IMR-90 (cell line): ENCODE data around the gene ENOX1. TPM values are rescaled to one million over a fixed set of nuclear protein-coding genes. Genes with fewer than 3 reads are reported as not detected.

Experiments
- ATAC-seq: fragments of 200-7000 bp; cut with Tn5 transposase; 2 replicates; pipeline ENCODE4 v1.9.1; 2020; ENCODE audit warnings: low read depth, mild to moderate bottlenecking, moderate library complexity
- BruUV-seq: library from RNA; stranded (reverse); fragments of 400-500 nt; replicated peaks from 2 replicates; lab custom pipeline; 2021; lab: Mats Ljungman, UMichigan
- CTCF ChIA-PET: fragments of 300-600 bp; formaldehyde crosslinking; extraction: SDS; loops from one replicate; lab custom pipeline; 2021; ENCODE audit warnings: antibody characterized with exemption; lab: Yijun Ruan, JAX
- POLR2A ChIA-PET: fragments of 300-600 bp; sonication (Branson Sonifier 250); formaldehyde crosslinking; loops from one replicate; lab custom pipeline; 2022; ENCODE audit warnings: antibody characterized with exemption; ENCODE audit not compliant: unreplicated experiment; lab: Charles Lee
- DNase-seq: peaks from one replicate; pipeline ENCODE4 v3.0.0; 2013
- H2AFZ ChIP-seq: replicated peaks from 2 replicates; pipeline ENCODE3; 2013; ENCODE audit warnings: low read length, mild to moderate bottlenecking; ENCODE audit not compliant: poor library complexity
- H2AK5ac ChIP-seq: 2 replicates; pipeline ENCODE4 v1.6.1; 2013; ENCODE audit warnings: low read depth, low read length, inconsistent platforms
- H2AK9ac ChIP-seq: replicated peaks from 2 replicates; pipeline ENCODE3; 2013; ENCODE audit warnings: mild to moderate bottlenecking, low read depth, low read length, moderate library complexity; ENCODE audit not compliant: poor library complexity
- H2BK120ac ChIP-seq: 2 replicates; pipeline ENCODE4 v1.6.1; 2013; ENCODE audit warnings: low read depth, low read length, inconsistent platforms
- H2BK15ac ChIP-seq: 3 replicates; pipeline ENCODE4 v1.6.1; 2013; ENCODE audit warnings: low read depth, low read length, inconsistent platforms
- H2BK20ac ChIP-seq: 2 replicates; pipeline ENCODE4 v1.6.1; 2013; ENCODE audit warnings: low read depth, mild to moderate bottlenecking, inconsistent platforms, low read length, moderate library complexity
- H2BK5ac ChIP-seq: 2 replicates; pipeline ENCODE4 v1.6.1; 2013; ENCODE audit warnings: mild to moderate bottlenecking, low read depth, low read length, inconsistent platforms; ENCODE audit not compliant: poor library complexity, severe bottlenecking
- H3K14ac ChIP-seq: replicated peaks from 2 replicates; pipeline ENCODE4 v1.6.1; 2013; ENCODE audit warnings: low read depth, low read length, inconsistent platforms
- H3K18ac ChIP-seq: 2 replicates; pipeline ENCODE4 v1.6.1; 2013; ENCODE audit warnings: low read depth, low read length, control low read depth
- H3K23ac ChIP-seq: 2 replicates; pipeline ENCODE4 v1.6.1; 2013; ENCODE audit warnings: low read depth, low read length, inconsistent platforms
- H3K27ac ChIP-seq: 2 replicates; pipeline ENCODE4 v1.5.1; 2013; ENCODE audit warnings: mild to moderate bottlenecking, control low read depth, low read length; ENCODE audit not compliant: insufficient read depth
- H3K27me3 ChIP-seq: 2 replicates; pipeline ENCODE4 v1.6.1; 2013; ENCODE audit warnings: low read length; ENCODE audit not compliant: control insufficient read depth, insufficient read depth
- H3K36me3 ChIP-seq: 2 replicates; pipeline ENCODE4 v1.6.1; 2013; ENCODE audit warnings: low read length, mixed read lengths; ENCODE audit not compliant: control insufficient read depth, insufficient read depth
- H3K4ac ChIP-seq: 2 replicates; pipeline ENCODE4 v1.6.1; 2013; ENCODE audit warnings: low read depth, low read length, inconsistent platforms
- H3K4me1 ChIP-seq: 2 replicates; pipeline ENCODE4 v1.6.1; 2013; ENCODE audit warnings: low read length, mixed read lengths; ENCODE audit not compliant: control insufficient read depth, insufficient read depth
- H3K4me2 ChIP-seq: 2 replicates; pipeline ENCODE4 v1.6.1; 2013; ENCODE audit warnings: low read depth, mild to moderate bottlenecking, control low read depth, low read length, moderate library complexity
- H3K4me3 ChIP-seq: 2 replicates; pipeline ENCODE4 v1.5.1; 2013; ENCODE audit warnings: low read depth, mild to moderate bottlenecking, control low read depth, low read length, moderate library complexity; ENCODE audit not compliant: insufficient read depth
- H3K56ac ChIP-seq: 2 replicates; pipeline ENCODE4 v1.6.1; 2013; ENCODE audit warnings: low read length, inconsistent platforms; ENCODE audit not compliant: insufficient read depth; ENCODE audit errors: extremely low read depth
- H3K79me1 ChIP-seq, 2 experiments: 2 replicates each; pipeline ENCODE4 v1.6.1; 2013; ENCODE audit warnings: low read length in 2 of 2, inconsistent platforms in 1 of 2, low read depth in 1 of 2
- H3K9ac ChIP-seq: 2 replicates; pipeline ENCODE4 v1.6.1; 2013; ENCODE audit warnings: low read depth, low read length, control low read depth
- H3K9me1 ChIP-seq: 2 replicates; pipeline ENCODE4 v1.6.1; 2013; ENCODE audit warnings: low read length, inconsistent platforms; ENCODE audit not compliant: insufficient read depth
- H3K9me3 ChIP-seq: 2 replicates; pipeline ENCODE4 v1.6.1; 2013; ENCODE audit warnings: low read length; ENCODE audit not compliant: control insufficient read depth, insufficient read depth
- H4K20me1 ChIP-seq: 2 replicates; pipeline ENCODE4 v1.6.1; 2013; ENCODE audit warnings: low read length, inconsistent platforms; ENCODE audit not compliant: insufficient read depth
- H4K5ac ChIP-seq: 2 replicates; pipeline ENCODE4 v1.6.1; 2013; ENCODE audit warnings: mild to moderate bottlenecking, low read depth, low read length, control low read depth
- H4K8ac ChIP-seq, 2 experiments: 2 replicates each; pipeline ENCODE4 v1.6.1; 2013; ENCODE audit warnings: low read depth in 2 of 2, low read length in 2 of 2, control low read depth in 1 of 2, inconsistent platforms in 1 of 2
- H4K91ac ChIP-seq: 2 replicates; pipeline ENCODE4 v1.6.1; 2013; ENCODE audit warnings: low read depth, low read length, inconsistent platforms; ENCODE audit not compliant: insufficient read depth
- BHLHE40 ChIP-seq: fragments of 150-350 bp; IDR thresholded peaks from 2 replicates; pipeline ENCODE4 v1.6.1; 2016; ENCODE audit warnings: mild to moderate bottlenecking, low read depth, low read length
- CEBPB ChIP-seq: IDR thresholded peaks from 2 replicates; pipeline ENCODE4 v1.6.1; 2012; ENCODE audit warnings: low read depth, low read length, improper control_type of control experiment
- FOS ChIP-seq: fragments of 150-350 bp; IDR thresholded peaks from 2 replicates; pipeline ENCODE4 v1.6.1; 2016; ENCODE audit warnings: low read depth, low read length
- MAFK ChIP-seq: IDR thresholded peaks from 2 replicates; pipeline ENCODE4 v1.6.1; 2012; ENCODE audit warnings: low read depth, low read length, improper control_type of control experiment
- MAZ ChIP-seq: IDR thresholded peaks from 2 replicates; pipeline ENCODE4 v1.6.1; 2012; ENCODE audit warnings: low read depth, mild to moderate bottlenecking, low read length, improper control_type of control experiment, moderate library complexity, borderline replicate concordance
- MXI1 ChIP-seq: IDR thresholded peaks from 2 replicates; pipeline ENCODE4 v1.6.1; 2012; ENCODE audit warnings: low read depth, mild to moderate bottlenecking, low read length, moderate library complexity, borderline replicate concordance
- NFE2L2 ChIP-seq: fragments of 150-350 bp; IDR thresholded peaks from 2 replicates; pipeline ENCODE4 v1.6.1; 2016; ENCODE audit warnings: low read depth, mild to moderate bottlenecking, low read length
- POLR2A ChIP-seq: IDR thresholded peaks from 2 replicates; pipeline ENCODE4 v1.6.1; 2012; ENCODE audit warnings: mild to moderate bottlenecking, low read depth, low read length
- RFX5 ChIP-seq: IDR thresholded peaks from 2 replicates; pipeline ENCODE4 v1.8.0; 2012; ENCODE audit warnings: low read depth, mild to moderate bottlenecking, low read length, moderate library complexity
- SMC3 ChIP-seq: fragments of 150-350 bp; IDR thresholded peaks from 2 replicates; pipeline ENCODE4 v1.6.1; 2016; ENCODE audit warnings: low read depth, mild to moderate bottlenecking, antibody characterized with exemption, low read length, moderate library complexity
- WGBS, 2 experiments: methylation state at CpG; one replicate each; pipeline versions ENCODE4 v1.1.5 to v1.1.7; 2013; ENCODE audit warnings: missing lambda C conversion rate in 2 of 2; ENCODE audit not compliant: insufficient read length in 1 of 2; ENCODE audit errors: extremely low coverage in 2 of 2; 5-methylcytosine and 5-hydroxymethylcytosine counted together
- dilution Hi-C: fragments of 300-500 bp; cut with HindIII; formaldehyde crosslinking; loops from one replicate; pipeline ENCODE4 v1.14.3; 2018; ENCODE audit warnings: low sequenced_read_pairs; ENCODE audit not compliant: unreplicated experiment
- in situ Hi-C: fragments of 300-500 bp; cut with MboI; formaldehyde crosslinking; loops from 3 replicates; pipeline ENCODE4 v1.14.3; 2019; ENCODE audit warnings: low sequenced_read_pairs, inconsistent platforms, mixed read lengths
- intact Hi-C: fragments of 100-400 bp; cut with micrococcal nuclease; formaldehyde crosslinking; loops from 2 replicates; pipeline ENCODE4 v1.10.0; 2022
- polyA plus RNA-seq, 3 experiments: library from polyadenylated mRNA; depleted of rRNA; stranded (reverse); fragments of >200 nt; gene quantifications; 2 replicates each; pipeline ENCODE4 v1.2.3, GENCODE V29; 2012; ENCODE audit warnings: low replicate concordance in 1 of 3
- total RNA-seq: library from RNA; depleted of rRNA; stranded (reverse); fragments of >200 nt; gene quantifications from 2 replicates; pipeline ENCODE4 v1.2.3, GENCODE V29; 2012
- TF ChIP-seq, protein P1 (sequence below): conservative IDR thresholded peaks from 2 replicates; pipeline ENCODE4 v1.5.1; 2012; ENCODE audit warnings: mild to moderate bottlenecking, low read depth, low read length, improper control_type of control experiment
- TF ChIP-seq, protein P2 (sequence below): fragments of 150-350 bp; IDR thresholded peaks from 2 replicates; pipeline ENCODE4 v1.6.1; 2016; ENCODE audit warnings: low read depth, mild to moderate bottlenecking, low read length, moderate library complexity, borderline replicate concordance
- TF ChIP-seq, protein P3 (sequence below): fragments of 150-350 bp; IDR thresholded peaks from 2 replicates; pipeline ENCODE4 v1.6.1; 2017; ENCODE audit warnings: mild to moderate bottlenecking, antibody characterized with exemption, low read length, low read depth

Gene ENOX1
- total and polyA plus RNA-seq, 2 of the 4 experiments (the other 2 are of a cell fraction), result 0.99 to 1.3 TPM

DNA sequence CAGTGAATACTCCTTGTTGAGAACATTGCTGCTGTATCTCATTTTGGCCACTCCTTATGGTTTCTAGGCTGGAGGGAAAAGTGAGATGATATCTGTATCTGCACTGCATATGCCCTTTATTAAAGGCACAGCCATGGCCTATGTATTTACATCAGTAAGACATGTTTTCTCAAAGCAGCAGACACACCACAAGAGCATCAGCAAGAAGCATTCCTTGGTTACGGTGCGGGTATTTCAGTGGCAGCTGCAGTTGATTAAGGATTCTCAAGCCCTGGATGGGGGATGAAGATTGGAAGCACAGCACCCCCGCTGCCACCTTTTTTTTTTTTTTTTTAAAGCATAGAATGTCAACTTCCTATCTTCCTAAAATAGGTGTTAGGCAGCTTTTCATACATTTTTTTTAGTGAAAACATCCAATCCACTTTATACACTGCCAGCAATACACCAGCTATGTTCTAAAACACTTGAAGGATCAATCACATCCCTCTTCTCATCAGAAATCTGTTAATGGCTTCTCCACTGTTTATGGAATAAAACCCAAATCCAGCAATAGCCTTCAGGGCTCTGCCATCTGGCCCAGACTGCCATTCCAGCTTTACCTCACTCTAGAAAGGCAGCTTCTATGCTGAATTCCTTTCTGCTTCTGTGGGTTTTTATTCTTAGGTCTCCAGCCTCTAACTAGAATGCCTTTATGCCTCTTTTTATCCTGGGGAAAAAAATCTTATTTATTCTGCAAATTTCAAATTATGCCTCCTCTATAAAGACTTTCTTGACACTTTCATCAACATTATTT is 432.4 kb downstream of the ENOX1 start:
- no peak overlapping the region for H4K8ac ChIP-seq
- dilution Hi-C loops (no loop called here), in situ Hi-C loops (no loop called here), intact Hi-C loops (no loop called here)
- no peak overlapping the region for H2AK5ac ChIP-seq
- H3K79me1 ChIP-seq, result no peaks in the 10 kb centered on the region
- no peak overlapping the region for H3K9ac ChIP-seq
- H3K9me3 ChIP-seq, result no peaks in the 10 kb centered on the region
- TF ChIP-seq MXI1, result no peak
- TF ChIP-seq MAFK, result no peak
- TF ChIP-seq FOS, result no peak
- no peak for TF ChIP-seq RFX5
- TF ChIP-seq SMC3, result no peak
- TF ChIP-seq, protein P1, sequence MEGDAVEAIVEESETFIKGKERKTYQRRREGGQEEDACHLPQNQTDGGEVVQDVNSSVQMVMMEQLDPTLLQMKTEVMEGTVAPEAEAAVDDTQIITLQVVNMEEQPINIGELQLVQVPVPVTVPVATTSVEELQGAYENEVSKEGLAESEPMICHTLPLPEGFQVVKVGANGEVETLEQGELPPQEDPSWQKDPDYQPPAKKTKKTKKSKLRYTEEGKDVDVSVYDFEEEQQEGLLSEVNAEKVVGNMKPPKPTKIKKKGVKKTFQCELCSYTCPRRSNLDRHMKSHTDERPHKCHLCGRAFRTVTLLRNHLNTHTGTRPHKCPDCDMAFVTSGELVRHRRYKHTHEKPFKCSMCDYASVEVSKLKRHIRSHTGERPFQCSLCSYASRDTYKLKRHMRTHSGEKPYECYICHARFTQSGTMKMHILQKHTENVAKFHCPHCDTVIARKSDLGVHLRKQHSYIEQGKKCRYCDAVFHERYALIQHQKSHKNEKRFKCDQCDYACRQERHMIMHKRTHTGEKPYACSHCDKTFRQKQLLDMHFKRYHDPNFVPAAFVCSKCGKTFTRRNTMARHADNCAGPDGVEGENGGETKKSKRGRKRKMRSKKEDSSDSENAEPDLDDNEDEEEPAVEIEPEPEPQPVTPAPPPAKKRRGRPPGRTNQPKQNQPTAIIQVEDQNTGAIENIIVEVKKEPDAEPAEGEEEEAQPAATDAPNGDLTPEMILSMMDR, result no peak
- TF ChIP-seq, protein P2, sequence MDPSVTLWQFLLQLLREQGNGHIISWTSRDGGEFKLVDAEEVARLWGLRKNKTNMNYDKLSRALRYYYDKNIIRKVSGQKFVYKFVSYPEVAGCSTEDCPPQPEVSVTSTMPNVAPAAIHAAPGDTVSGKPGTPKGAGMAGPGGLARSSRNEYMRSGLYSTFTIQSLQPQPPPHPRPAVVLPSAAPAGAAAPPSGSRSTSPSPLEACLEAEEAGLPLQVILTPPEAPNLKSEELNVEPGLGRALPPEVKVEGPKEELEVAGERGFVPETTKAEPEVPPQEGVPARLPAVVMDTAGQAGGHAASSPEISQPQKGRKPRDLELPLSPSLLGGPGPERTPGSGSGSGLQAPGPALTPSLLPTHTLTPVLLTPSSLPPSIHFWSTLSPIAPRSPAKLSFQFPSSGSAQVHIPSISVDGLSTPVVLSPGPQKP, result no peak
- TF ChIP-seq MAZ, result no peak
- no peak for TF ChIP-seq POLR2A
- TF ChIP-seq CEBPB, result no peak
- TF ChIP-seq, protein P3, sequence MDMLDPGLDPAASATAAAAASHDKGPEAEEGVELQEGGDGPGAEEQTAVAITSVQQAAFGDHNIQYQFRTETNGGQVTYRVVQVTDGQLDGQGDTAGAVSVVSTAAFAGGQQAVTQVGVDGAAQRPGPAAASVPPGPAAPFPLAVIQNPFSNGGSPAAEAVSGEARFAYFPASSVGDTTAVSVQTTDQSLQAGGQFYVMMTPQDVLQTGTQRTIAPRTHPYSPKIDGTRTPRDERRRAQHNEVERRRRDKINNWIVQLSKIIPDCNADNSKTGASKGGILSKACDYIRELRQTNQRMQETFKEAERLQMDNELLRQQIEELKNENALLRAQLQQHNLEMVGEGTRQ, result no peak
- no peak for TF ChIP-seq BHLHE40
- no peak for TF ChIP-seq NFE2L2
- no peak overlapping the region for H2BK15ac ChIP-seq
- H3K27ac ChIP-seq, result no peak overlapping the region
- H3K18ac ChIP-seq, result no peak overlapping the region
- DNase-seq (no peak), ATAC-seq (no peak)
- no peaks in the 10 kb centered on the region for H3K9me1 ChIP-seq
- no peak overlapping the region for H3K14ac ChIP-seq
- no peak overlapping the region for H2BK20ac ChIP-seq
- H4K91ac ChIP-seq, result no peak overlapping the region
- H4K20me1 ChIP-seq, result no peaks in the 10 kb centered on the region
- no peak overlapping the region for H2BK5ac ChIP-seq
- no peak overlapping the region for H3K4me3 ChIP-seq
- no peaks in the 10 kb centered on the region for H3K4me1 ChIP-seq
- no peak overlapping the region for H2AFZ ChIP-seq
- ChIA-PET POLR2A (no interaction called here), CTCF (no interaction called here)
- H2BK120ac ChIP-seq, result no peak overlapping the region
- H3K4me2 ChIP-seq, result no peak overlapping the region
- no CpG with 5 or more reads among the region's 3 CpGs for WGBS, 2 experiments
- H3K27me3 ChIP-seq, result no peaks in the 10 kb centered on the region
- no peak overlapping the region for H3K56ac ChIP-seq
- no peak overlapping the region for H2AK9ac ChIP-seq
- no peaks in the 10 kb centered on the region for H3K36me3 ChIP-seq
- no peak overlapping the region for H3K23ac ChIP-seq
- H4K5ac ChIP-seq, result no peak overlapping the region
- no peak overlapping the region for H3K4ac ChIP-seq
- no TSS peak for BruUV-seq
